PC-3 (cell line): ENCODE results near the gene SNED1. TPM values are rescaled to one million over a fixed set of nuclear protein-coding genes. Genes with fewer than 3 reads are reported as not detected.

Experiments used
- ATAC-seq: fragments of 200-7000 bp; cut with Tn5 transposase; 2 replicates; pipeline ENCODE4 v1.9.1; 2020; ENCODE audit warnings: mild to moderate bottlenecking, moderate library complexity
- BruUV-seq: library from RNA; stranded (reverse); fragments of 400-500 nt; replicated peaks from 2 replicates; lab custom pipeline; 2021; lab: Mats Ljungman, UMichigan
- CTCF ChIA-PET: fragments of 300-600 bp; sonication (Branson Sonifier 250); formaldehyde crosslinking; loops from one replicate; lab custom pipeline; 2022; ENCODE audit warnings: antibody characterized with exemption; lab: Charles Lee
- POLR2A ChIA-PET: fragments of 300-600 bp; sonication (Branson Sonifier 250); formaldehyde crosslinking; loops from one replicate; lab custom pipeline; 2022; ENCODE audit warnings: antibody characterized with exemption; ENCODE audit not compliant: unreplicated experiment; lab: Charles Lee
- DNase-seq: peaks from one replicate; pipeline ENCODE4 v3.0.0-alpha.2; 2015
- H2AFZ ChIP-seq: fragments of 300-600 bp; sonication (generic); 2 replicates; pipeline ENCODE4 v1.6.0; 2016; ENCODE audit warnings: antibody characterized with exemption, low read length
- H3F3A ChIP-seq: fragments of 300-600 bp; sonication (generic); one replicate; pipeline ENCODE4 v1.6.0; 2017; ENCODE audit warnings: antibody characterized with exemption, low read length, control low read depth, mild to moderate bottlenecking; ENCODE audit not compliant: unreplicated experiment
- H3K27ac ChIP-seq: fragments of 300-600 bp; sonication (generic); 2 replicates; pipeline ENCODE4 v1.5.1; 2016; ENCODE audit warnings: mild to moderate bottlenecking, low read length
- H3K27me3 ChIP-seq: fragments of 300-600 bp; sonication (generic); 2 replicates; pipeline ENCODE4 v1.6.1; 2016; ENCODE audit warnings: low read length, mixed read lengths
- H3K36me3 ChIP-seq: fragments of 300-600 bp; sonication (generic); 2 replicates; pipeline ENCODE4 v1.6.1; 2016; ENCODE audit warnings: low read depth, mixed run types, low read length, mixed read lengths
- H3K4me1 ChIP-seq: fragments of 300-600 bp; sonication (generic); 2 replicates; pipeline ENCODE4 v1.5.1; 2016; ENCODE audit warnings: low read length; ENCODE audit not compliant: insufficient read depth
- H3K4me2 ChIP-seq: fragments of 300-600 bp; sonication (generic); 2 replicates; pipeline ENCODE4 v1.6.0; 2016; ENCODE audit warnings: low read length
- H3K4me3 ChIP-seq: fragments of 300-600 bp; sonication (generic); 2 replicates; pipeline ENCODE4 v1.5.1; 2016; ENCODE audit warnings: mild to moderate bottlenecking, low read length, mixed read lengths
- H3K79me2 ChIP-seq: fragments of 300-600 bp; sonication (generic); 2 replicates; pipeline ENCODE4 v1.6.1; 2017; ENCODE audit warnings: low read length, mixed read lengths
- H3K9ac ChIP-seq: fragments of 300-600 bp; sonication (generic); 2 replicates; pipeline ENCODE4 v1.6.0; 2016; ENCODE audit warnings: mild to moderate bottlenecking, low read length
- H3K9me2 ChIP-seq: fragments of 300-600 bp; sonication (generic); replicated peaks from 2 replicates; pipeline ENCODE4 v1.6.1; 2016; ENCODE audit warnings: mixed run types, low read length, mixed read lengths
- H3K9me3 ChIP-seq: fragments of 300-600 bp; sonication (generic); 2 replicates; pipeline ENCODE4 v1.6.1; 2016; ENCODE audit warnings: low read length, mixed read lengths
- H4K20me1 ChIP-seq: fragments of 300-600 bp; sonication (generic); 2 replicates; pipeline ENCODE4 v1.6.1; 2016; ENCODE audit warnings: low read length, mixed read lengths
- CTCF ChIP-seq: fragments of 300-600 bp; sonication (generic); conservative IDR thresholded peaks from 2 replicates; pipeline ENCODE4 v1.5.1; 2017; ENCODE audit warnings: antibody characterized with exemption, low read depth, mild to moderate bottlenecking, low read length
- EZH2 ChIP-seq: fragments of 300-600 bp; sonication (generic); IDR thresholded peaks from one replicate; pipeline ENCODE4 v1.6.1; 2017; ENCODE audit warnings: antibody characterized with exemption, mild to moderate bottlenecking, low read length; ENCODE audit not compliant: unreplicated experiment
- EZH2phosphoT487 ChIP-seq: fragments of 300-600 bp; sonication (generic); IDR thresholded peaks from 2 replicates; pipeline ENCODE4 v1.6.1; 2018; ENCODE audit warnings: mild to moderate bottlenecking, antibody characterized with exemption, low read length, borderline replicate concordance
- intact Hi-C: fragments of 100-400 bp; cut with micrococcal nuclease; formaldehyde crosslinking; loops from 2 replicates; pipeline ENCODE4 v1.9.0; 2023
- total RNA-seq: library from RNA; depleted of rRNA; stranded (reverse); fragments of >200 nt; gene quantifications from 2 replicates; pipeline ENCODE4 v1.2.3, GENCODE V29; 2014

SNED1 gene
- total RNA-seq, 1 experiment from 2014 or later, result 0.66 TPM

GRCh38 chr2:241131531-241131930 is 133.1 kb downstream of the SNED1 start:
- no peak overlapping the region for H3K27ac ChIP-seq
- H3K4me3 ChIP-seq, result no peak overlapping the region
- H3K36me3 ChIP-seq, result no peaks in the 10 kb centered on the region
- ChIA-PET CTCF (no interaction called here), POLR2A (no interaction called here)
- ATAC-seq (no peak), DNase-seq (no peak)
- H3K27me3 ChIP-seq, result no peaks in the 10 kb centered on the region
- no peaks in the 10 kb centered on the region for H3F3A ChIP-seq
- H3K79me2 ChIP-seq, result no peaks in the 10 kb centered on the region
- no peak overlapping the region for H3K9ac ChIP-seq
- TF ChIP-seq EZH2phosphoT487, result no peak
- TF ChIP-seq EZH2, result no peak
- no peak for TF ChIP-seq CTCF
- no TSS peak for BruUV-seq
- H3K4me2 ChIP-seq, result no peak overlapping the region
- no peaks in the 10 kb centered on the region for H3K9me2 ChIP-seq
- H4K20me1 ChIP-seq, result no peaks in the 10 kb centered on the region
- H3K4me1 ChIP-seq, result no peaks in the 10 kb centered on the region
- intact Hi-C loops, result no loop called here
- no peaks in the 10 kb centered on the region for H3K9me3 ChIP-seq
- no peak overlapping the region for H2AFZ ChIP-seq

- TF ChIP-seq EZH2phosphoT487 (no peak), EZH2 (no peak), CTCF (no peak)
- no peaks in the 10 kb centered on the region for H3K4me1 ChIP-seq
- no peak overlapping the region for H3K4me2 ChIP-seq
- no peaks in the 10 kb centered on the region for H3K36me3 ChIP-seq
- DNase-seq (no peak), ATAC-seq (no peak)
- intact Hi-C loops, result no loop called here
- no peaks in the 10 kb centered on the region for H3K27me3 ChIP-seq
- H3K79me2 ChIP-seq, result no peaks in the 10 kb centered on the region
- no peak overlapping the region for H3K9ac ChIP-seq
- BruUV-seq, result no TSS peak
- ChIA-PET CTCF (no interaction called here), POLR2A (no interaction called here)
- no peaks in the 10 kb centered on the region for H3K9me3 ChIP-seq
- no peak overlapping the region for H2AFZ ChIP-seq
- no peak overlapping the region for H3K4me3 ChIP-seq
- H3K27ac ChIP-seq, result no peak overlapping the region
- H3F3A ChIP-seq, result no peaks in the 10 kb centered on the region
- no peaks in the 10 kb centered on the region for H4K20me1 ChIP-seq
- no peaks in the 10 kb centered on the region for H3K9me2 ChIP-seq
Observed at GRCh38 chr2:241132538-241133435, 134.4 kb downstream of the SNED1 start.

- no TSS peak for BruUV-seq
- CTCF ChIA-PET, result no interaction called here
- no peaks in the 10 kb centered on the region for H3K36me3 ChIP-seq
- H3K9me2 ChIP-seq, result no peaks in the 10 kb centered on the region
- H4K20me1 ChIP-seq, result no peaks in the 10 kb centered on the region
- no peaks in the 10 kb centered on the region for H3K9me3 ChIP-seq
- no peaks in the 10 kb centered on the region for H3K79me2 ChIP-seq
- H3K27me3 ChIP-seq, result no peaks in the 10 kb centered on the region
- DNase-seq (no peak), ATAC-seq (no peak)
- intact Hi-C loops, result no loop called here
- H3K4me2 ChIP-seq, result no peak overlapping the region
- H3K4me3 ChIP-seq, result no peak overlapping the region
- no peak overlapping the region for H3K9ac ChIP-seq
- POLR2A ChIA-PET, result no interaction called here
- no peak overlapping the region for H3K27ac ChIP-seq
- TF ChIP-seq EZH2phosphoT487 (no peak), EZH2 (no peak), CTCF (no peak)
- no peaks in the 10 kb centered on the region for H3K4me1 ChIP-seq
- H2AFZ ChIP-seq, result no peak overlapping the region
- no peaks in the 10 kb centered on the region for H3F3A ChIP-seq
Observed at GRCh38 chr2:241133436-241133820, 135.0 kb downstream of the SNED1 start.
